ENCODE measurements around the gene CARS1.

CARS1 gene

DNA sequence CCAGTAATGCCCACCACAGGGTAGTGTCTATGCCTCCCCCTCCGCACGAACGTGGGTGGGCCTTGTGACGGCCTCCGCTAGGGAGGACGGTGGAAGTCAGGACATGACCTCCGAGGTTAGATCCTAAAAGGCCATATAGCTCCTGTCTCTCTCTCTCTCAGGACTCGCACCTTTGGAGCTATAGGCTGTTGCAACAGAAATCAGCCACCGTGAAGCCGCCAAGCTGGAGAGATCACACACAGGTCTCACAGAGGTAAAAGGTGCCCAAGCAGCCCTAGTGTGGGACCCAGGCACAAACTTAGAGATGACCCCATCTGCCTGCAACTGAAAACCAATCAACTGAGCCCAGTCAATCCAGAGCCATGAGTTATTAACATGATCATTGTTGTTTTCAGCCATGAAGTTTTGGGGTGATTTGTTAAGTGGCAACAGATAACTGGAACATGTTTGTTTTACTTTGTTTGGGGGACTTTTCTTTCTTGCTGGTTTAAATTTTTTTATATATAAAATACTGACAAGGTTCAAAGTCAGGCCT, 57.7 kb downstream of the CARS1 start:
- H3K4me3 ChIP-seq (ENCODE audit: low read length), result no peak overlapping the region
- no peaks in the 10 kb centered on the region for H3K4me1 ChIP-seq (ENCODE audit: control insufficient read depth, low read depth, low read length)
- no peak overlapping the region for H3K9ac ChIP-seq (ENCODE audit: low read length)
- no peak overlapping the region for H3K27ac ChIP-seq (ENCODE audit: low read length)
- peaks cover 43% of the 10 kb centered on the region for H3K36me3 ChIP-seq (ENCODE audit: control insufficient read depth, low read depth, low read length)
- H3K27me3 ChIP-seq (ENCODE audit: control insufficient read depth, insufficient read depth, low read length), result no peaks in the 10 kb centered on the region
- no peaks in the 10 kb centered on the region for H3K9me3 ChIP-seq (ENCODE audit: control insufficient read depth, low read depth, low read length)

DNA sequence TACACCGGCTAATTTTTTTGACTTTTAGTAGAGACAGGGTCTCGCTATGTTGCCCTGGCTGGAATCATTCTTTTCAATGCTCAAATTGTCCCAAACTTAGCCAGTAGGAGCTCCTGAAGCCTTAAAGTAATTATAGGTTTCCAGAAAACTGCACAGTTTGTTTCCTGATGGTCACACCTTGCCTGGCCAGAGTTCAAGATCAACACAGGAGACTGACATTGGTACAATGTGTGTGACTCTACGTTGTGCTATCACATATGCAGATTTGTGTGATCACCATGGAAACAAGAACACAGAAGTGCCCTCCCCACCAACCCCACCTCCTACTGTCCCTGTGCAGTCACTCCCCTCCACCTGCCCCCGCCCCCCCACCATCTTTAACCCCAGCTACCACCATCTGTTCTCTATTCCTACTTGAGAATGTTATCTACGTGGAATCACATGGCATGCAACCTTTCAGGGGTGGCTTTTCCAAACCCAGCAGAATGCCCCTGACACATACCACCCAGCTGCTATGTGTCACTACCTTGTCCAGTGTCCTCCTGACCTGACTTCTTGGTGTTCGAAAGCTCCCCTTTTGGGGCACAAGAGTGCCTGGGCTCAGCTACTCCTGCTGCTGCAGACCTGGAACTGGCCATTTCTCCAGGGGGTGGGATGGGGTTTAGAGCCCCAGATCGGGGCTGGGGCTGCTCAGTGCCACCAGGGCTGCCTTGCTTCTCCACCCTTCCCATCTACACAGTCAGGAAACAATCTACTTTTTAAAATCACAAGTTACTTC, 59.0 kb downstream of the CARS1 start:
- H3K9ac ChIP-seq (ENCODE audit: low read length), result no peak overlapping the region
- H3K9me3 ChIP-seq (ENCODE audit: control insufficient read depth, low read depth, low read length), result no peaks in the 10 kb centered on the region
- H3K27me3 ChIP-seq (ENCODE audit: control insufficient read depth, insufficient read depth, low read length), result no peaks in the 10 kb centered on the region
- peaks cover 34% of the 10 kb centered on the region for H3K36me3 ChIP-seq (ENCODE audit: control insufficient read depth, low read depth, low read length)
- no peaks in the 10 kb centered on the region for H3K4me1 ChIP-seq (ENCODE audit: control insufficient read depth, low read depth, low read length)
- H3K4me3 ChIP-seq (ENCODE audit: low read length), result no peak overlapping the region
- H3K27ac ChIP-seq (ENCODE audit: low read length), result no peak overlapping the region

DNA sequence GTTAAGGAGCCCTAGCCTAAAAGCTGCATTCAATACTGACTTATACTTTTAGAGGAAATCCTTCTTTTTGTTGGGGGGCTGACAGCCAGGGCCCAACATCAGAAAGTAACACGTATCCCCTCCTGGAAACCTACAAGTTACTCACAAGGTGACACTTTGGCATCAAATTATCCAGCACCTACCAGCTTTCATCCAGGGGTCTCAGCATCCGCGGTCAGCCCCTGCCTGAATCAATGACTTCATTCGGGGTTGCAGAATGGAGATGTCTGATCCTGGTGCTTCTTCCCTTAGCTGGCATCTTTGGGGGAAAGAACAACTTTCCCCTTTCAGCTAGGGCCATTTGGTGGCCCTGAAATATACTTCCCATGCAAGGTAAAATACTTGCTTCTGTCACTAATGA, 59.8 kb downstream of the CARS1 start:
- Histone ChIP-seq H3K4me3 (ENCODE audit: low read length) (no peak overlapping the region), H3K9ac (ENCODE audit: low read length) (no peak overlapping the region), H3K4me1 (ENCODE audit: control insufficient read depth, low read depth, low read length) (no peaks in the 10 kb centered on the region), H3K27ac (ENCODE audit: low read length) (no peak overlapping the region), H3K27me3 (ENCODE audit: control insufficient read depth, insufficient read depth, low read length) (no peaks in the 10 kb centered on the region), H3K9me3 (ENCODE audit: control insufficient read depth, low read depth, low read length) (no peaks in the 10 kb centered on the region), H3K36me3 (ENCODE audit: control insufficient read depth, low read depth, low read length) (peaks cover 25% of the 10 kb centered on the region)

DNA sequence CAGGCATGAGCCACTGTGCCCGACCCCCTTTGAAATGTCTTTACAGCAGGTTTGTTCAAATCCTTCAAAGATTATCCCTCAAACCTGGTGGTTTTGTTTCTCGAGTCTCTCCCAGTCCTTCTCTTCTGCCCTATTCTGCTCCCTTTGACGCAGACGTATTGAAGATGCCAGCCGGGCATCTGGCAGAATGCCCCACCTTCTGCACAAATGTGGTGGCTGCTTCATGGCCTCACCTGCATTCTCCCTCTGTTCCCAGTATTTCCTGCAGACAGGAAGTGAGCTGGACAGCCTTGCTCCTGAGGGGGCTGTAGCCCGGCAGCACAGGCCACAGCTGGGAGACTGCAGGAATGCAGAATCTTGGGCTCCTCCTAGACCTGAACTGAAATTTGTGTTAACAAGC, 60.2 kb downstream of the CARS1 start:
- Histone ChIP-seq H3K4me3 (ENCODE audit: low read length) (no peak overlapping the region), H3K4me1 (ENCODE audit: control insufficient read depth, low read depth, low read length) (no peaks in the 10 kb centered on the region), H3K9ac (ENCODE audit: low read length) (no peak overlapping the region), H3K36me3 (ENCODE audit: control insufficient read depth, low read depth, low read length) (peaks cover 21% of the 10 kb centered on the region), H3K27ac (ENCODE audit: low read length) (no peak overlapping the region), H3K27me3 (ENCODE audit: control insufficient read depth, insufficient read depth, low read length) (no peaks in the 10 kb centered on the region), H3K9me3 (ENCODE audit: control insufficient read depth, low read depth, low read length) (no peaks in the 10 kb centered on the region)

DNA sequence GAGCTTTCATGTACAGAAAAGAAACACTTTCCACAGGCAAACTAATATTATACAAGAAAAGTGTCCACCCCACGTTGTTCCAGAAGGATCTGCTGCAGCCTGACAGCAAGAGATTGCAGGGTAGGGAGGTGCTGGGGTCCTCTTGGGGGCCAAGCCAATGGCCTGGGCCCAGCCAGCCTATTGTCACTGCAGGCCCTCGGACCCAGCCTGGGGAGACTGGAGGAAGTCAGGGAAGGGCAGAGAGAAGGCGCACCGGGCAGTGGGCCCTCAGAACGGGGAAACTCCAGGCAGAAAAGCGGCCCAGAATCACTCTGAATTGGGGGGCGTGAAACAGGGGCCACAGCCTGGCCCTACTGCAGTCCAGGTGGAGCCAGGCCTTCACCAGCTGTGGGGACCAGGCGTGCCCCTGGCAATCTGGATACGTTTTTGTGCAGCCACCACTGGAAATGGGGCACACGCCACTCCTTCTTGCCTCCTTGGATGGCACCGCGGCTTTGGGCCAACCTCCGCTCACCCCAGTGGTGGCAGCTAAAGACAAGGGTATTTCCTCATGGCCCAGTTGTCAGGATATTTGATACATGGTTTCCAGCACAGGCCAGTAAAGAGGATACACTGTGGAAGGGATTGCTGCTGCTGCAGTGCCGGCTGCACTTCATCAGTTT, 61.2 kb downstream of the CARS1 start:
- Histone ChIP-seq H3K27ac (ENCODE audit: low read length) (no peak overlapping the region), H3K4me3 (ENCODE audit: low read length) (no peak overlapping the region), H3K27me3 (ENCODE audit: control insufficient read depth, insufficient read depth, low read length) (no peaks in the 10 kb centered on the region), H3K36me3 (ENCODE audit: control insufficient read depth, low read depth, low read length) (peaks cover 12% of the 10 kb centered on the region), H3K4me1 (ENCODE audit: control insufficient read depth, low read depth, low read length) (no peaks in the 10 kb centered on the region), H3K9me3 (ENCODE audit: control insufficient read depth, low read depth, low read length) (no peaks in the 10 kb centered on the region), H3K9ac (ENCODE audit: low read length) (no peak overlapping the region)

DNA sequence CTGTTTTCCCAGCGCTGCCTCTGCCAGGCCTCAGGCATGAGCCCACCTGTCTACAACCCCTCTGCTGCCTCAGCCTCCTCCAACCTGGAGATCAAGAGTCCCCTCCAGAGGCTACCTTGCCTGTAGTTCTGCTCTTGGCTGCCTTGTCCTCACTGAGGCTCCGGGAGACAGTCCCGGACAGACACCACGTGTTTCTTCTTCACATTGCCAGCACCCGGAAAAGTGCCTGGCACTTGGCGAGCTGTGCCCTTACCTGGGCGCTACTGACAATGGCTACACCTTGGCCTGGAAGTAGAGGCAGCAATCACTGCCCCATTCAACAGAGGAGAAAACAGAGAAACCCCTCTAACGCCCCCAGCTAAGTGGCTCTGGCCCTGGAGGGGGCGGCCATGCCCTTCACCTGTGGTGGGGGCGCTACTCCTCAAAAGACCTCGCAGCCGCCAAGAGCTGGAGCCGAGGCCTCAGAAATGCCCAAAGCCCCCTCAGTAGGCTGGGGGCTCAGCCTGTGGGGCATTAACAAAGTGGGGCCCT, 62.1 kb downstream of the CARS1 start:
- Histone ChIP-seq H3K36me3 (ENCODE audit: control insufficient read depth, low read depth, low read length) (peaks cover 2% of the 10 kb centered on the region), H3K4me3 (ENCODE audit: low read length) (no peak overlapping the region), H3K9me3 (ENCODE audit: control insufficient read depth, low read depth, low read length) (no peaks in the 10 kb centered on the region), H3K27ac (ENCODE audit: low read length) (no peak overlapping the region), H3K27me3 (ENCODE audit: control insufficient read depth, insufficient read depth, low read length) (no peaks in the 10 kb centered on the region), H3K9ac (ENCODE audit: low read length) (no peak overlapping the region), H3K4me1 (ENCODE audit: control insufficient read depth, low read depth, low read length) (peaks cover 7% of the 10 kb centered on the region)

DNA sequence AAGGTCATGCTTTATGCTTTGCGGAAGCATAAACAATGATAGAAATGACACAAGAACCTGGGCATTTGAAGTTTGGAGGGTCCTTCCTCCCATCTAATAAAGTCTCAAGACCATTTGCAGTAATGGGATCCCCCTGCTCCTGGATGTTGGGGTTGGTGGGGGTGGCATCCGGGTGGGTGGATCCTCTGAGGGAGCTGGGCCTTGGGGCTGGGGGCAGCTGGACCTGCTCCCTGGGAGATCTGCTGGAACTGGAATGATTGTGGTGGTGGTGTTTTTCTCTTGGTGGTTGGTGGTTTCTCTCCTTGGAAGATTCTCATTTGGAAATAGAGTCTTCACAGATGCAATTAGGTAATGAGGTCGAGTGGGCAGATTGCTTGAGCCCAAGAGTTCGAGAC, 62.9 kb downstream of the CARS1 start:
- Histone ChIP-seq H3K27me3 (ENCODE audit: control insufficient read depth, insufficient read depth, low read length) (no peaks in the 10 kb centered on the region), H3K9ac (ENCODE audit: low read length) (no peak overlapping the region), H3K4me3 (ENCODE audit: low read length) (no peak overlapping the region), H3K36me3 (ENCODE audit: control insufficient read depth, low read depth, low read length) (no peaks in the 10 kb centered on the region), H3K4me1 (ENCODE audit: control insufficient read depth, low read depth, low read length) (peaks cover 15% of the 10 kb centered on the region), H3K27ac (ENCODE audit: low read length) (no peak overlapping the region), H3K9me3 (ENCODE audit: control insufficient read depth, low read depth, low read length) (no peaks in the 10 kb centered on the region)

DNA sequence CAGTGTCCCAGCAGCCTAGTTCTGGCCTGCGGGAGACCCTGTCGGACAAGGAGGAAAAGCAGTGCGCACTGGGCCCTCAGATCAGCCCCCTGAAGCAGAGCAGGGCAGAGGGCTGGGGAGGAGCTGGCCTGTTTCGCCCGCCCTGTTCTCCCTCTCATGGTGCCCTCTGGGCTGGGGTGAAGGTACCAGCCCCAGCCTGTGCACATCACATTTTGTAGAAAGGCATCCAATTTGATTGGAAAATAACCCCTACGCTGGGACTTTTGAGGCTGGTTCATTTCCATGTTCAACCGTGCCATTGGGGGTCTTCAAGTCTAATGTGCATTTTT, 64.3 kb downstream of the CARS1 start:
- Histone ChIP-seq H3K27ac (ENCODE audit: low read length) (peak overlapping the region; percentile 91), H3K27me3 (ENCODE audit: control insufficient read depth, insufficient read depth, low read length) (no peaks in the 10 kb centered on the region), H3K9me3 (ENCODE audit: control insufficient read depth, low read depth, low read length) (no peaks in the 10 kb centered on the region), H3K9ac (ENCODE audit: low read length) (peak overlapping the region; percentile 92), H3K4me3 (ENCODE audit: low read length) (peak overlapping the region; percentile 85), H3K36me3 (ENCODE audit: control insufficient read depth, low read depth, low read length) (no peaks in the 10 kb centered on the region), H3K4me1 (ENCODE audit: control insufficient read depth, low read depth, low read length) (peaks cover 27% of the 10 kb centered on the region)

DNA sequence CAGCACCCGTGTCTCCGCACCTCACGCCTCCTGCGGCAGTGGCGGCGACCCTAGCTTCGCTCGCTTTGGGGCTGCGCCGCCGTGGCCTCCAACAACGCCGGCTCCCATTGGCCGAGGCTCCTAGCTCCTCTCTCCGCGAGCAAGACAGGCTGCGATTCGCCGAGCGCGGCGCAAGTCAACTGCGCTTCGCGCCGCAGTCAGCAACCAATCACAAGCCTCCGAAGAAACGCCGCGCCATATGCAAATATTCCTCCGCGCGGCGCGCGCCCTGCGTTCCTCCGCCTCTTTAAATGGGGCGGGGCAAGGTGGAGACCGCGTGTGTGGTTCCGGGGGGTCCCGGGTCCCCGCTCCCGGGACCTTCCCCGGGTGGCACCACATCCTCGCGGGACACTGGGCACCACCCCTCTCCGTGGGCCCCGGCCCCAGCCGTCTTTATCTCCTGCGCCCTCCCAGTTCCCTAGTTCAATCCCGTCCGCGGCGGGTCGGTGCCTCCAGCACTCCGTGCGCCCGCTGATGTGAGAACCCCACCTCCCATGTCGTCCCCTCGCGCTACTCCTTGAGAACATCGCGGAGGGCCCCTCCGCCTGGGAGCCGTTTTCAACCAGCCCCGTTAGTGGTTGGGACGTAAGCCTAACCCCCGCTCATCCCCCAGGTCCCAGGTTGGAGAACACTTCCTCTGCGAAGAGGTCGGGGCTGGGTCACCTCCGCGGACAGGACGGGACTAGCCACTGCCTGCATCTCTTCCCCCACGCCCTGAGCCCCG, 64.8 kb downstream of the CARS1 start, which contains the start of gene NAP1L4:
NAP1L4 (minus strand) TSS at position 96 of the 763 bp plus-strand sequence. CDS start 13,109 bp downstream, outside the sequence.
- peak within 1 kb of the TSS; percentile 92 for H3K9ac ChIP-seq (ENCODE audit: low read length)
- peak within 1 kb of the TSS; percentile 85 for H3K4me3 ChIP-seq (ENCODE audit: low read length)
- H3K27me3 ChIP-seq (ENCODE audit: control insufficient read depth, insufficient read depth, low read length), result no peaks in the 10 kb centered on the region
- H3K9me3 ChIP-seq (ENCODE audit: control insufficient read depth, low read depth, low read length), result no peaks in the 10 kb centered on the region
- peak within 1 kb of the TSS; percentile 91 for H3K27ac ChIP-seq (ENCODE audit: low read length)
- no peaks in the 10 kb centered on the region for H3K36me3 ChIP-seq (ENCODE audit: control insufficient read depth, low read depth, low read length)
- peaks cover 29% of the 10 kb centered on the region for H3K4me1 ChIP-seq (ENCODE audit: control insufficient read depth, low read depth, low read length)

DNA sequence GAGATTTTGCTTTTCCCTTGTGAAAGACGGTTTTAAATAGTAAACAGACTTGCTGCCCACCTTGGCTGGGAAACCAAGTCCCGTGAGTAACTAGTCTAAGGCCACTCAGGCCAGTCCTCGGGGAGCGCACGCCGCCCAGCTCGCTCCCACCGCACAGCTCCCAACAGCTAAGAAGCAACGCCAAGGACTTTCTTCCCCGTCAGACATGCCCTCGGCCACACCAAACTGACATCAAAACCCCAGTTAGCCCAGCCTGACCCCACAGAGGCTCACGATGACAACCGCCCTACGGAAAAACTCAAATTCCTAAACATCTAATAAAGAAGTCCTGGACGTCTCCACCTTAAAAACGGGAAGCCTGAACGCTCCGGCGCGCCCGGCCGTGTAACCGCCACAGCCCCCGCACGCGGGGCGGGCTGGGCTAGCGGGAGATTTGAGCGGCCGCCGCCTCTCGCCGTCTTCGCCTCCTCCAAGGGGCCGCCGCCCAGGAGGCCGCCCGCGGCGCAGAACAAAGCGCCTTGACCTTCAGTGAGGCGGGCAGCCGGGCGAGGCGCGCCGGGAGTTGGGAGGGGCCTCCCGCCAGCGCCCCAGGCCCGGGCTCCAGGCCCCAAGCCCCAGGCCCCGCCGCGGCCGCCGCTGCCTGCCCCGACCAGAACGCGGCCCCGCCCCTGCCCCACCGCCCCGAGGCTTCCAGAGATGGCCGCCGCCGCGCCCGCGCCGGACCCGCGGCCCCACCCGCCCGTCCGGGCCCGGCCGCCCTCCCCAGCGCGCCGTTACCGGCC, 65.6 kb downstream of the CARS1 start:
- peaks cover 5% of the 10 kb centered on the region for H3K36me3 ChIP-seq (ENCODE audit: control insufficient read depth, low read depth, low read length)
- H3K4me1 ChIP-seq (ENCODE audit: control insufficient read depth, low read depth, low read length), result peaks cover 29% of the 10 kb centered on the region
- no peaks in the 10 kb centered on the region for H3K27me3 ChIP-seq (ENCODE audit: control insufficient read depth, insufficient read depth, low read length)
- peak overlapping the region; percentile 78 for H3K27ac ChIP-seq (ENCODE audit: low read length)
- peak overlapping the region; percentile 92 for H3K9ac ChIP-seq (ENCODE audit: low read length)
- peak overlapping the region; percentile 85 for H3K4me3 ChIP-seq (ENCODE audit: low read length)
- H3K9me3 ChIP-seq (ENCODE audit: control insufficient read depth, low read depth, low read length), result no peaks in the 10 kb centered on the region

All from iPS-18a (cell line).